Astrocyte (in vitro differentiated cells and primary cell): ENCODE results near the gene ROR2.

Source experiments
- EZH2 ChIP-seq: IDR thresholded peaks from 2 replicates; pipeline ENCODE4 v1.6.1; 2012; ENCODE audit warnings: mild to moderate bottlenecking, low read length, inconsistent platforms; ENCODE audit not compliant: insufficient read depth
- TF ChIP-seq, protein P1 (sequence below): IDR thresholded peaks from 2 replicates; pipeline ENCODE4 v1.5.1; 2011; ENCODE audit warnings: low read depth, mild to moderate bottlenecking, inconsistent platforms, low read length, moderate library complexity; ENCODE audit not compliant: insufficient read depth

DNA sequence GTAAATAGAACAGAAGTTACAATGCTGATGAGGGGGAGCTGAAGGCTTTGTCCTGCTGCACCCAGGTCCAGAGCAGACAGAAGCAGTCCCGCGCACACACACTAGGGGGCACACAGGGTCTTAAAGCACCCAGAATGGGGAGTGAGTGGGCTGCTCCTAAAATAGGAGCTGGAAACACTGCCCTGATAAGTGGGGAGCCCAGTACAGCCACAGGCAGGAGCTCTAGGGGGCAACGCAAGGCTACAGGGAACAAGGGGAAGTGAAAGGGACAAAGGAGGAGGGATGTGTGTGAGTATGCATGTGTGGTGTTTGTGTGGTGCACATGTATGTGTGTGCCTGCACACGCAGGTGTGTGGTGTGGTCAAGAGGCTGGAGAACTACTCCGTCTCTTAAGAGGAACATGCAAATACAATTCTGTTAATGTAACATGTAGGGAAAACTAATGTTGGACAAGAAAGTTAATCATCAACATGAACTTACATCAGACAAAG lies 191.5 kb downstream of the ROR2 start:
- TF ChIP-seq, protein P1, sequence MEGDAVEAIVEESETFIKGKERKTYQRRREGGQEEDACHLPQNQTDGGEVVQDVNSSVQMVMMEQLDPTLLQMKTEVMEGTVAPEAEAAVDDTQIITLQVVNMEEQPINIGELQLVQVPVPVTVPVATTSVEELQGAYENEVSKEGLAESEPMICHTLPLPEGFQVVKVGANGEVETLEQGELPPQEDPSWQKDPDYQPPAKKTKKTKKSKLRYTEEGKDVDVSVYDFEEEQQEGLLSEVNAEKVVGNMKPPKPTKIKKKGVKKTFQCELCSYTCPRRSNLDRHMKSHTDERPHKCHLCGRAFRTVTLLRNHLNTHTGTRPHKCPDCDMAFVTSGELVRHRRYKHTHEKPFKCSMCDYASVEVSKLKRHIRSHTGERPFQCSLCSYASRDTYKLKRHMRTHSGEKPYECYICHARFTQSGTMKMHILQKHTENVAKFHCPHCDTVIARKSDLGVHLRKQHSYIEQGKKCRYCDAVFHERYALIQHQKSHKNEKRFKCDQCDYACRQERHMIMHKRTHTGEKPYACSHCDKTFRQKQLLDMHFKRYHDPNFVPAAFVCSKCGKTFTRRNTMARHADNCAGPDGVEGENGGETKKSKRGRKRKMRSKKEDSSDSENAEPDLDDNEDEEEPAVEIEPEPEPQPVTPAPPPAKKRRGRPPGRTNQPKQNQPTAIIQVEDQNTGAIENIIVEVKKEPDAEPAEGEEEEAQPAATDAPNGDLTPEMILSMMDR: peak; percentile 63
- TF ChIP-seq EZH2: no peak
